Measurements from ENCODE around the gene TASOR2.
A peak's percentile ranks its signal among the peaks of the same experiment; 100 is the strongest.

Gene TASOR2

GRCh38 chr10:5669604-5670003 lies 15.0 kb upstream of the TASOR2 start:
- Histone ChIP-seq H3K9ac (ENCODE audit: low read length) (no peak overlapping the region), H3K4me3 (ENCODE audit: low read length) (no peak overlapping the region), H3K9me3 (ENCODE audit: control insufficient read depth, low read length) (peaks cover 19% of the 10 kb centered on the region), H3K27me3 (replicated peaks; ENCODE audit: control insufficient read depth, insufficient read depth, low read length) (no peaks in the 10 kb centered on the region), H3K36me3 (ENCODE audit: control insufficient read depth, insufficient read depth, low read length, severe bottlenecking) (no peaks in the 10 kb centered on the region), H3K4me1 (ENCODE audit: control insufficient read depth, insufficient read depth, low read length) (peaks cover 6% of the 10 kb centered on the region)
- no peak for DNase-seq (ENCODE audit: low read depth)

- DNase-seq (ENCODE audit: low read depth), result no peak
- no peaks in the 10 kb centered on the region for H3K36me3 ChIP-seq (ENCODE audit: control insufficient read depth, insufficient read depth, low read length, severe bottlenecking)
- H3K27me3 ChIP-seq (replicated peaks; ENCODE audit: control insufficient read depth, insufficient read depth, low read length), result no peaks in the 10 kb centered on the region
- peaks cover 19% of the 10 kb centered on the region for H3K9me3 ChIP-seq (ENCODE audit: control insufficient read depth, low read length)
- no peak overlapping the region for H3K9ac ChIP-seq (ENCODE audit: low read length)
- H3K4me3 ChIP-seq (ENCODE audit: low read length), result no peak overlapping the region
- H3K4me1 ChIP-seq (ENCODE audit: control insufficient read depth, insufficient read depth, low read length), result no peaks in the 10 kb centered on the region
Observed at GRCh38 chr10:5670662-5671375, 13.8 kb upstream of the TASOR2 start.

GRCh38 chr10:5678397-5679036 lies 6.1 kb upstream of the TASOR2 start:
- H3K36me3 ChIP-seq (ENCODE audit: control insufficient read depth, insufficient read depth, low read length, severe bottlenecking), result no peaks in the 10 kb centered on the region
- no peak for DNase-seq (ENCODE audit: low read depth)

GRCh38 chr10:5679037-5679435 lies 5.6 kb upstream of the TASOR2 start:
- Histone ChIP-seq H3K9me3 (ENCODE audit: control insufficient read depth, low read length) (peaks cover 5% of the 10 kb centered on the region), H3K9ac (ENCODE audit: low read length) (no peak overlapping the region), H3K36me3 (ENCODE audit: control insufficient read depth, insufficient read depth, low read length, severe bottlenecking) (no peaks in the 10 kb centered on the region), H3K4me3 (ENCODE audit: low read length) (no peak overlapping the region), H3K4me1 (ENCODE audit: control insufficient read depth, insufficient read depth, low read length) (peaks cover 12% of the 10 kb centered on the region), H3K27me3 (replicated peaks; ENCODE audit: control insufficient read depth, insufficient read depth, low read length) (no peaks in the 10 kb centered on the region)
- DNase-seq (ENCODE audit: low read depth), result no peak

More at GRCh38 chr10:5678397-5679036, 6.1 kb upstream of the TASOR2 start:
- peaks cover 10% of the 10 kb centered on the region for H3K4me1 ChIP-seq (ENCODE audit: control insufficient read depth, insufficient read depth, low read length)
- no peaks in the 10 kb centered on the region for H3K27me3 ChIP-seq (replicated peaks; ENCODE audit: control insufficient read depth, insufficient read depth, low read length)
- H3K9me3 ChIP-seq (ENCODE audit: control insufficient read depth, low read length), result peaks cover 6% of the 10 kb centered on the region
- no peak overlapping the region for H3K9ac ChIP-seq (ENCODE audit: low read length)
- H3K4me3 ChIP-seq (ENCODE audit: low read length), result no peak overlapping the region

- Histone ChIP-seq H3K9me3 (ENCODE audit: control insufficient read depth, low read length) (no peaks in the 10 kb centered on the region), H3K4me3 (ENCODE audit: low read length) (no peak overlapping the region), H3K27me3 (replicated peaks; ENCODE audit: control insufficient read depth, insufficient read depth, low read length) (no peaks in the 10 kb centered on the region), H3K9ac (ENCODE audit: low read length) (no peak overlapping the region), H3K36me3 (ENCODE audit: control insufficient read depth, insufficient read depth, low read length, severe bottlenecking) (no peaks in the 10 kb centered on the region), H3K4me1 (ENCODE audit: control insufficient read depth, insufficient read depth, low read length) (peaks cover 14% of the 10 kb centered on the region)
- DNase-seq (ENCODE audit: low read depth), result no peak
Observed at GRCh38 chr10:5679606-5680005, 5.0 kb upstream of the TASOR2 start.

- Histone ChIP-seq H3K9ac (ENCODE audit: low read length) (no peak overlapping the region), H3K36me3 (ENCODE audit: control insufficient read depth, insufficient read depth, low read length, severe bottlenecking) (no peaks in the 10 kb centered on the region), H3K9me3 (ENCODE audit: control insufficient read depth, low read length) (no peaks in the 10 kb centered on the region), H3K4me1 (ENCODE audit: control insufficient read depth, insufficient read depth, low read length) (peaks cover 24% of the 10 kb centered on the region), H3K4me3 (ENCODE audit: low read length) (no peak overlapping the region), H3K27me3 (replicated peaks; ENCODE audit: control insufficient read depth, insufficient read depth, low read length) (no peaks in the 10 kb centered on the region)
- DNase-seq (ENCODE audit: low read depth), result no peak
Observed at GRCh38 chr10:5681930-5682329, 2.7 kb upstream of the TASOR2 start.

GRCh38 chr10:5683065-5683464 lies 1.6 kb upstream of the TASOR2 start:
- H3K9me3 ChIP-seq (ENCODE audit: control insufficient read depth, low read length), result no peaks in the 10 kb centered on the region
- peaks cover 29% of the 10 kb centered on the region for H3K4me1 ChIP-seq (ENCODE audit: control insufficient read depth, insufficient read depth, low read length)
- H3K4me3 ChIP-seq (ENCODE audit: low read length), result no peak overlapping the region
- no peaks in the 10 kb centered on the region for H3K36me3 ChIP-seq (ENCODE audit: control insufficient read depth, insufficient read depth, low read length, severe bottlenecking)
- DNase-seq (ENCODE audit: low read depth), result no peak
- no peaks in the 10 kb centered on the region for H3K27me3 ChIP-seq (replicated peaks; ENCODE audit: control insufficient read depth, insufficient read depth, low read length)
- no peak overlapping the region for H3K9ac ChIP-seq (ENCODE audit: low read length)

- H3K9ac ChIP-seq (ENCODE audit: low read length), result peak overlapping the region; percentile 96
- peak; percentile 89 for DNase-seq (ENCODE audit: low read depth)
- H3K4me1 ChIP-seq (ENCODE audit: control insufficient read depth, insufficient read depth, low read length), result peaks cover 18% of the 10 kb centered on the region
- no peaks in the 10 kb centered on the region for H3K9me3 ChIP-seq (ENCODE audit: control insufficient read depth, low read length)
- no peaks in the 10 kb centered on the region for H3K27me3 ChIP-seq (replicated peaks; ENCODE audit: control insufficient read depth, insufficient read depth, low read length)
- no peaks in the 10 kb centered on the region for H3K36me3 ChIP-seq (ENCODE audit: control insufficient read depth, insufficient read depth, low read length, severe bottlenecking)
- peak overlapping the region; percentile 97 for H3K4me3 ChIP-seq (ENCODE audit: low read length)
Observed at GRCh38 chr10:5684971-5685763, 529 bp downstream of the TASOR2 start.

GRCh38 chr10:5685764-5686240 lies 1.2 kb downstream of the TASOR2 start:
- Histone ChIP-seq H3K27me3 (replicated peaks; ENCODE audit: control insufficient read depth, insufficient read depth, low read length) (no peaks in the 10 kb centered on the region), H3K4me3 (ENCODE audit: low read length) (peak overlapping the region; percentile 97), H3K4me1 (ENCODE audit: control insufficient read depth, insufficient read depth, low read length) (peaks cover 18% of the 10 kb centered on the region), H3K36me3 (ENCODE audit: control insufficient read depth, insufficient read depth, low read length, severe bottlenecking) (no peaks in the 10 kb centered on the region), H3K9ac (ENCODE audit: low read length) (peak overlapping the region; percentile 96), H3K9me3 (ENCODE audit: control insufficient read depth, low read length) (no peaks in the 10 kb centered on the region)
- DNase-seq (ENCODE audit: low read depth), result peak; percentile 59

GRCh38 chr10:5688587-5688986 lies 3.9 kb downstream of the TASOR2 start:
- no peak overlapping the region for H3K4me3 ChIP-seq (ENCODE audit: low read length)
- no peaks in the 10 kb centered on the region for H3K36me3 ChIP-seq (ENCODE audit: control insufficient read depth, insufficient read depth, low read length, severe bottlenecking)
- DNase-seq (ENCODE audit: low read depth), result no peak
- H3K9ac ChIP-seq (ENCODE audit: low read length), result no peak overlapping the region
- no peaks in the 10 kb centered on the region for H3K27me3 ChIP-seq (replicated peaks; ENCODE audit: control insufficient read depth, insufficient read depth, low read length)
- H3K4me1 ChIP-seq (ENCODE audit: control insufficient read depth, insufficient read depth, low read length), result peaks cover 31% of the 10 kb centered on the region
- no peaks in the 10 kb centered on the region for H3K9me3 ChIP-seq (ENCODE audit: control insufficient read depth, low read length)

- peaks cover 18% of the 10 kb centered on the region for H3K4me1 ChIP-seq (ENCODE audit: control insufficient read depth, insufficient read depth, low read length)
- no peak for DNase-seq (ENCODE audit: low read depth)
- no peaks in the 10 kb centered on the region for H3K36me3 ChIP-seq (ENCODE audit: control insufficient read depth, insufficient read depth, low read length, severe bottlenecking)
- H3K27me3 ChIP-seq (replicated peaks; ENCODE audit: control insufficient read depth, insufficient read depth, low read length), result no peaks in the 10 kb centered on the region
- no peaks in the 10 kb centered on the region for H3K9me3 ChIP-seq (ENCODE audit: control insufficient read depth, low read length)
- peak overlapping the region; percentile 75 for H3K9ac ChIP-seq (ENCODE audit: low read length)
- H3K4me3 ChIP-seq (ENCODE audit: low read length), result no peak overlapping the region
Observed at GRCh38 chr10:5691786-5692185, 7.1 kb downstream of the TASOR2 start.

All from adipocyte (in vitro differentiated cells).